Endothelial cell of umbilical vein (primary cell): Measurements from ENCODE around the gene UNC5B. TPM values are rescaled to one million over a fixed set of nuclear protein-coding genes. Genes with fewer than 3 reads are reported as not detected.

Experiments
- BruUV-seq: library from RNA; stranded (reverse); fragments of 400-500 nt; replicated peaks from 2 replicates; lab custom pipeline; 2021; lab: Mats Ljungman, UMichigan
- CTCF ChIA-PET: fragments of 300-600, 350-600 bp; sonication (Branson Sonifier 250); formaldehyde crosslinking; loops from one replicate; lab custom pipeline; 2021; ENCODE audit warnings: antibody characterized with exemption, inconsistent platforms; lab: Charles Lee
- POLR2A ChIA-PET: fragments of 300-600, 350-600 bp; sonication (Branson Sonifier 250); formaldehyde crosslinking; loops from one replicate; lab custom pipeline; 2021; ENCODE audit warnings: antibody characterized with exemption, inconsistent platforms; lab: Charles Lee
- DNase-seq: peaks from one replicate; pipeline ENCODE4 v3.0.0-alpha.2; 2011; ENCODE audit warnings: low read depth, low spot score
- FAIRE-seq: peaks from 2 replicates; lab custom pipeline; 2011; peaks lifted over from hg19 to GRCh38; lab: Jason Lieb, UNC
- H2AFZ ChIP-seq: 2 replicates; pipeline ENCODE4 v1.6.0; 2012; ENCODE audit warnings: low read depth, low read length, control low read depth, inconsistent platforms
- H3K27ac ChIP-seq: 2 replicates; pipeline ENCODE4 v1.5.1; 2011; ENCODE audit warnings: low read depth, mild to moderate bottlenecking, control low read depth, low read length, moderate library complexity; ENCODE audit not compliant: insufficient read depth
- H3K27me3 ChIP-seq, 2 experiments: 2 replicates each; pipeline versions ENCODE4 v1.6.0 to v1.6.1; 2011; ENCODE audit warnings: low read length in 2 of 2, mixed read lengths in 1 of 2; ENCODE audit not compliant: control insufficient read depth in 2 of 2, insufficient read depth in 2 of 2
- H3K36me3 ChIP-seq, 2 experiments: 2 replicates in 1 of 2; 3 replicates in 1 of 2; pipeline ENCODE4 v1.5.1; 2011; ENCODE audit warnings: low read length in 2 of 2, mild to moderate bottlenecking in 1 of 2, moderate library complexity in 1 of 2; ENCODE audit not compliant: control insufficient read depth in 2 of 2, insufficient read depth in 2 of 2; ENCODE audit errors: extremely low read depth in 1 of 2
- H3K4me1 ChIP-seq: 3 replicates; pipeline ENCODE4 v1.5.1; 2011; ENCODE audit warnings: mild to moderate bottlenecking, low read length; ENCODE audit not compliant: control insufficient read depth, insufficient read depth; ENCODE audit errors: extremely low read depth
- H3K4me2 ChIP-seq: 2 replicates; pipeline ENCODE4 v1.6.1; 2011; ENCODE audit warnings: low read length, control low read depth, mixed read lengths; ENCODE audit not compliant: insufficient read depth
- H3K4me3 ChIP-seq, 3 experiments: fragments of 200-600 bp in 1 of 3; sonication (generic), shearing (Covaris generic) in 1 of 3; replicated peaks in 1 of 3; 2 replicates each; pipeline ENCODE4 v1.5.1; 2011 to 2016; ENCODE audit warnings: control low read depth in 3 of 3, low read length in 3 of 3, mild to moderate bottlenecking in 2 of 3, inconsistent platforms in 1 of 3, low read depth in 1 of 3, moderate library complexity in 1 of 3; ENCODE audit not compliant: insufficient read depth in 1 of 3
- H3K79me2 ChIP-seq: 2 replicates; pipeline ENCODE4 v1.6.0; 2012; ENCODE audit warnings: low read length, inconsistent platforms; ENCODE audit not compliant: control insufficient read depth, insufficient read depth
- H3K9ac ChIP-seq: replicated peaks from 2 replicates; pipeline ENCODE3; 2011; ENCODE audit warnings: low read length, control low read depth; ENCODE audit not compliant: insufficient read depth; ENCODE audit errors: extremely low read depth
- H3K9me1 ChIP-seq: replicated peaks from 3 replicates; pipeline ENCODE4 v1.6.0; 2011; ENCODE audit warnings: mild to moderate bottlenecking, low read length; ENCODE audit not compliant: control insufficient read depth, insufficient read depth; ENCODE audit errors: extremely low read depth
- H3K9me3 ChIP-seq: replicated peaks from 2 replicates; pipeline ENCODE4 v1.5.1; 2012; ENCODE audit warnings: low read length, inconsistent platforms; ENCODE audit not compliant: control insufficient read depth, insufficient read depth
- H4K20me1 ChIP-seq: replicated peaks from 2 replicates; pipeline ENCODE3; 2011; ENCODE audit warnings: mild to moderate bottlenecking, low read length; ENCODE audit not compliant: control insufficient read depth, insufficient read depth; ENCODE audit errors: extremely low read depth
- CTCF ChIP-seq, 2 donors: IDR thresholded peaks; 1 replicate in 1 of 2; 2 replicates in 1 of 2; pipeline ENCODE4 v1.5.1; 2011; ENCODE audit warnings: low read length in 2 of 2, mild to moderate bottlenecking in 2 of 2, moderate library complexity in 2 of 2, control low read depth in 1 of 2, inconsistent platforms in 1 of 2, low read depth in 1 of 2; ENCODE audit not compliant: insufficient read depth in 1 of 2; ENCODE audit errors: extremely low read depth in 1 of 2
- EZH2 ChIP-seq: IDR thresholded peaks from 2 replicates; pipeline ENCODE4 v1.6.1; 2012; ENCODE audit warnings: borderline replicate concordance, low read depth, mild to moderate bottlenecking, moderate library complexity, low read length, inconsistent platforms; ENCODE audit not compliant: severe bottlenecking
- FOS ChIP-seq: IDR thresholded peaks from 2 replicates; pipeline ENCODE4 v1.6.1; 2011; ENCODE audit warnings: mild to moderate bottlenecking, low read length, moderate library complexity, borderline replicate concordance; ENCODE audit not compliant: insufficient read depth
- GATA2 ChIP-seq: IDR thresholded peaks from 2 replicates; pipeline ENCODE4 v1.7.0; 2011; ENCODE audit warnings: low read depth, mild to moderate bottlenecking, moderate library complexity, mixed read lengths, low read length; ENCODE audit not compliant: insufficient read length, insufficient read depth
- JUN ChIP-seq: IDR thresholded peaks from 2 replicates; pipeline ENCODE4 v1.6.1; 2011; ENCODE audit warnings: borderline replicate concordance, low read depth; ENCODE audit not compliant: insufficient read length, insufficient read depth
- MAX ChIP-seq: IDR thresholded peaks from 2 replicates; pipeline ENCODE4 v1.6.1; 2011; ENCODE audit not compliant: insufficient read depth, insufficient read length
- MYC ChIP-seq: IDR thresholded peaks from one replicate; pipeline ENCODE4 v1.6.1; 2011; ENCODE audit warnings: mild to moderate bottlenecking, low read depth, low read length
- POLR2A ChIP-seq: IDR thresholded peaks from 2 replicates; pipeline ENCODE4 v1.6.1; 2012; ENCODE audit warnings: low read depth, mild to moderate bottlenecking, control low read depth, low read length
- POLR2AphosphoS5 ChIP-seq: IDR thresholded peaks from 2 replicates; pipeline ENCODE4 v1.6.1; 2012; ENCODE audit warnings: low read depth, mild to moderate bottlenecking, control low read depth, low read length, moderate library complexity; ENCODE audit not compliant: insufficient read depth
- dilution Hi-C: fragments of 300-500 bp; cut with MboI; formaldehyde crosslinking; loops from one replicate; pipeline ENCODE4 v1.15.0; 2019; ENCODE audit warnings: low sequenced_read_pairs; ENCODE audit not compliant: extremely low pct_ligation_motif_present
- intact Hi-C: fragments of 100-400 bp; cut with micrococcal nuclease; formaldehyde crosslinking; loops from one replicate; pipeline ENCODE4 v1.10.0; 2022
- polyA plus RNA-seq, 4 experiments: library from polyadenylated mRNA; depleted of rRNA in 3 of 4; stranded (reverse) in 3 of 4; unstranded in 1 of 4; fragments of >200 nt; gene quantifications; 2 replicates each; pipeline versions ENCODE4 v1.2.1 to v1.2.3, GENCODE V29; 2011 to 2012; ENCODE audit warnings: missing spikeins in 1 of 4
- total RNA-seq: library from RNA; stranded (reverse); gene quantifications from 2 replicates; pipeline ENCODE4 v1.2.3, GENCODE V29; 2021

UNC5B gene
- total and polyA plus RNA-seq, 2 donors (not counting 3 experiments of a cell fraction or from before 2014, with no cell fraction given), result 0.39 to 2.5 TPM

- POLR2A ChIA-PET, result no interaction called here
- TF ChIP-seq POLR2AphosphoS5 (no peak), EZH2 (no peak), POLR2A (no peak), JUN (no peak), MAX (no peak), MYC (no peak)
- DNase-seq (no peak), FAIRE-seq (no peak)
- BruUV-seq, result no TSS peak
- Histone ChIP-seq H3K4me3 (no peak overlapping the region), H3K4me2 (no peak overlapping the region), H3K27ac (no peak overlapping the region), H3K9me3 (no peaks in the 10 kb centered on the region), H3K9me1 (no peaks in the 10 kb centered on the region), H3K79me2 (no peaks in the 10 kb centered on the region), H2AFZ (no peak overlapping the region), H3K36me3 (no peaks in the 10 kb centered on the region), H4K20me1 (no peaks in the 10 kb centered on the region), H3K9ac (no peak overlapping the region), H3K4me1 (peaks cover 24% of the 10 kb centered on the region), H3K27me3 (no peaks in the 10 kb centered on the region)
- CTCF ChIA-PET, result interaction anchor here (1.0 to 5.7 kb wide), 3 partner anchors 12 to 333 kb away, joined by 3 to 69 read pairs (median 7); no protein-coding TSS in a partner anchor
- intact Hi-C loops, result loop anchor here (5.0 kb wide), 1 partner anchor 45 kb away; the partner anchor contains the start of gene UNC5B
- dilution Hi-C loops, result no loop called here
These were observed 45.1 kb downstream of the UNC5B start for GRCh38 chr10:71257319-71257997.

- Histone ChIP-seq H3K79me2 (no peaks in the 10 kb centered on the region), H3K27me3 (peaks cover 0 to 2% of the 10 kb centered on the region in 2 experiments), H2AFZ (no peak overlapping the region), H3K9ac (no peak overlapping the region), H3K36me3 (no peaks in the 10 kb centered on the region), H3K4me1 (peaks cover 24% of the 10 kb centered on the region), H3K4me3 (no peak overlapping the region), H4K20me1 (no peaks in the 10 kb centered on the region), H3K27ac (no peak overlapping the region), H3K4me2 (no peak overlapping the region), H3K9me3 (no peaks in the 10 kb centered on the region), H3K9me1 (no peaks in the 10 kb centered on the region)
- CTCF ChIA-PET, result interaction anchor here (5.7 kb wide), 1 partner anchor 12 kb away, joined by 69 read pairs; no protein-coding TSS in a partner anchor
- TF ChIP-seq POLR2AphosphoS5, result no peak
- TF ChIP-seq FOS, result no peak
- no peak for TF ChIP-seq POLR2A
- no peak for TF ChIP-seq EZH2
- TF ChIP-seq GATA2, result no peak
- TF ChIP-seq JUN, result no peak
- TF ChIP-seq CTCF (IDR thresholded peaks at IDR 0.05; ENCODE audit: extremely low read depth in 1 of 2, insufficient read depth in 1 of 2, low read depth in 1 of 2, low read length in 2 of 2), result no peak
- no peak for TF ChIP-seq MAX
- TF ChIP-seq MYC, result no peak
- no peak for DNase-seq
- intact Hi-C loops, result loop anchor here (5.0 kb wide), 1 partner anchor 46 kb away; the partner anchor contains the start of gene UNC5B
- no TSS peak for BruUV-seq
- no peak for FAIRE-seq
- POLR2A ChIA-PET, result no interaction called here
- dilution Hi-C loops, result no loop called here
These were observed 45.7 kb downstream of the UNC5B start for GRCh38 chr10:71258046-71258445.
